ENCODE data around the gene USP53. TPM values are rescaled to one million over a fixed set of nuclear protein-coding genes. Genes with fewer than 3 reads are reported as not detected.
"Not testable (repeated sequence)": the region's sequence is repeated elsewhere in the genome, so short reads cannot be mapped to it uniquely, and the experiment has no call there.

Gene USP53
- total RNA-seq (10 to 100 TPM; 29.5 to 31.3 TPM), polyA plus RNA-seq (10 to 100 TPM in 2 of 3 donors, 1 to 10 TPM in 1; 6.5 to 23.5 (median 12.5) TPM), total RNA-seq (53.4 to 83.9 (median 62.2) reads per million in 6 experiments)

- Mint-ChIP-seq H3K27ac (peak within 1 kb of the TSS; percentile 92 to 100 (median 96)), H3K4me1 (peaks cover 12 to 50% (median 40%) of the 10 kb centered on the region in 4 donors), H3K4me3 (peak within 1 kb of the TSS; percentile 90 to 100 (median 95)), H3K27me3 (peaks cover 0 to 6% (median 0%) of the 10 kb centered on the region in 5 donors), H3K9me3 (no peaks in the 10 kb centered on the region), H3K36me3 (peaks cover 2 to 6% (median 5%) of the 10 kb centered on the region in 3 donors)
- POLR2A ChIA-PET, result interaction anchor here (0.5 to 2.6 kb wide), 13 partner anchors 9 to 948 kb away, joined by 3 to 29 read pairs (median 4); a partner anchor contains a TSS
- peak; percentile 93 to 99 (median 97) for DNase-seq
- ATAC-seq, result peak; percentile 92
Observed at GRCh38 chr4:119212234-119212963, at the start of gene USP53. TSS of gene USP53 (plus strand) at chr4:119212713. CDS start at chr4:119239760, 27,047 bp downstream.

- Mint-ChIP-seq H3K36me3 (peaks cover 0 to 6% (median 0%) of the 10 kb centered on the region in 3 donors), H3K27ac (no peak overlapping the region), H3K27me3 (peaks cover 2 to 13% (median 10%) of the 10 kb centered on the region in 5 donors), H3K4me1 (peaks cover 0 to 3% (median 0%) of the 10 kb centered on the region in 4 donors), H3K9me3 (no peaks in the 10 kb centered on the region), H3K4me3 (no peak overlapping the region)
- DNase-seq (no peak), ATAC-seq (no peak)
- POLR2A ChIA-PET, result no interaction called here
Observed at GRCh38 chr4:119165767-119166166, 46.7 kb upstream of the USP53 start.

- no peak for ATAC-seq
- Mint-ChIP-seq H3K27me3 (peaks cover 0 to 4% (median 0%) of the 10 kb centered on the region in 5 donors), H3K9me3 (no peaks in the 10 kb centered on the region)
Observed at GRCh38 chr4:119170195-119170594, 42.3 kb upstream of the USP53 start.

GRCh38 chr4:119172223-119172622 lies 40.3 kb upstream of the USP53 start:
- peaks cover 0 to 6% (median 0%) of the 10 kb centered on the region in 3 donors for H3K36me3 Mint-ChIP-seq
- POLR2A ChIA-PET, result no interaction called here
- no peak for ATAC-seq
- H3K27ac Mint-ChIP-seq, result no peak overlapping the region
- peaks cover 2 to 4% (median 3%) of the 10 kb centered on the region in 5 donors for H3K27me3 Mint-ChIP-seq
- DNase-seq, result no peak
- no peaks in the 10 kb centered on the region for H3K4me1 Mint-ChIP-seq
- no peak overlapping the region for H3K4me3 Mint-ChIP-seq
- no peaks in the 10 kb centered on the region for H3K9me3 Mint-ChIP-seq

More at GRCh38 chr4:119170195-119170594, 42.3 kb upstream of the USP53 start:
- Mint-ChIP-seq H3K4me1 (peaks cover 0 to 1% (median 0%) of the 10 kb centered on the region in 4 donors), H3K27ac (no peak overlapping the region), H3K4me3 (no peak overlapping the region), H3K36me3 (peaks cover 0 to 10% (median 0%) of the 10 kb centered on the region in 3 donors)
- DNase-seq, result no peak
- POLR2A ChIA-PET, result no interaction called here

- POLR2A ChIA-PET, result interaction anchor here (0.9 kb wide), 1 partner anchor 32 kb away, joined by 3 read pairs; no protein-coding TSS in a partner anchor
Observed at GRCh38 chr4:119173729-119174361, 38.7 kb upstream of the USP53 start.

GRCh38 chr4:119179011-119179410 lies 33.5 kb upstream of the USP53 start:
- DNase-seq (no peak), ATAC-seq (no peak)
- H3K27ac Mint-ChIP-seq, result peak overlapping the region in 1 of 10 donors; percentile 11
- POLR2A ChIA-PET, result no interaction called here
- H3K4me3 Mint-ChIP-seq, result no peak overlapping the region
- peaks cover 0 to 5% (median 2%) of the 10 kb centered on the region in 3 donors for H3K36me3 Mint-ChIP-seq
- H3K9me3 Mint-ChIP-seq, result no peaks in the 10 kb centered on the region
- peaks cover 0 to 4% (median 0%) of the 10 kb centered on the region in 4 donors for H3K4me1 Mint-ChIP-seq
- H3K27me3 Mint-ChIP-seq, result peaks cover 2 to 29% (median 8%) of the 10 kb centered on the region in 5 donors

More at GRCh38 chr4:119173729-119174361, 38.7 kb upstream of the USP53 start:
- ATAC-seq, H3K36me3 Mint-ChIP-seq, H3K4me3 Mint-ChIP-seq, H3K9me3 Mint-ChIP-seq, H3K4me1 Mint-ChIP-seq, H3K27ac Mint-ChIP-seq: not testable (repeated sequence)
- peak in 1 of 10 donors; percentile 5 for DNase-seq
- peaks cover 2 to 15% (median 4%) of the 10 kb centered on the region in 5 donors for H3K27me3 Mint-ChIP-seq

GRCh38 chr4:119184128-119184527 lies 28.4 kb upstream of the USP53 start:
- Mint-ChIP-seq H3K4me1 (peaks cover 0 to 4% (median 0%) of the 10 kb centered on the region in 4 donors), H3K36me3 (peaks cover 0 to 2% (median 0%) of the 10 kb centered on the region in 3 donors), H3K4me3 (no peak overlapping the region), H3K27me3 (peaks cover 0 to 17% (median 1%) of the 10 kb centered on the region in 5 donors), H3K9me3 (no peaks in the 10 kb centered on the region), H3K27ac (no peak overlapping the region)
- ATAC-seq (no peak), DNase-seq (no peak)
- POLR2A ChIA-PET, result no interaction called here

- ATAC-seq, result no peak
Observed at GRCh38 chr4:119189638-119190037, 22.9 kb upstream of the USP53 start.

GRCh38 chr4:119190354-119190753 lies 22.2 kb upstream of the USP53 start:
- POLR2A ChIA-PET, result interaction anchor here (1.2 kb wide), 1 partner anchor 22 kb away, joined by 3 read pairs; the partner anchor contains the start of gene USP53
- ATAC-seq, result no peak
- H3K27me3 Mint-ChIP-seq, result peaks cover 0 to 2% (median 0%) of the 10 kb centered on the region in 5 donors

More at GRCh38 chr4:119189638-119190037, 22.9 kb upstream of the USP53 start:
- Mint-ChIP-seq H3K4me3 (no peak overlapping the region), H3K36me3 (peaks cover 0 to 13% (median 9%) of the 10 kb centered on the region in 3 donors), H3K27ac (no peak overlapping the region), H3K4me1 (peaks cover 0 to 8% (median 0%) of the 10 kb centered on the region in 4 donors), H3K9me3 (no peaks in the 10 kb centered on the region), H3K27me3 (no peaks in the 10 kb centered on the region)
- POLR2A ChIA-PET, result interaction anchor here (1.2 kb wide), 1 partner anchor 23 kb away, joined by 3 read pairs; the partner anchor contains the start of gene USP53
- no peak for DNase-seq

GRCh38 chr4:119191505-119191904 lies 21.0 kb upstream of the USP53 start:
- ATAC-seq (no peak), DNase-seq (no peak)
- Mint-ChIP-seq H3K9me3 (no peaks in the 10 kb centered on the region), H3K4me3 (no peak overlapping the region), H3K4me1 (peaks cover 0 to 21% (median 0%) of the 10 kb centered on the region in 4 donors), H3K27ac (no peak overlapping the region), H3K36me3 (peaks cover 0 to 21% (median 15%) of the 10 kb centered on the region in 3 donors), H3K27me3 (peaks cover 0 to 3% (median 0%) of the 10 kb centered on the region in 5 donors)
- POLR2A ChIA-PET, result no interaction called here

More at GRCh38 chr4:119190354-119190753, 22.2 kb upstream of the USP53 start:
- Mint-ChIP-seq H3K27ac (peak overlapping the region in 1 of 10 donors; percentile 28), H3K4me1 (peaks cover 0 to 11% (median 0%) of the 10 kb centered on the region in 4 donors), H3K9me3 (no peaks in the 10 kb centered on the region), H3K4me3 (no peak overlapping the region), H3K36me3 (peaks cover 0 to 16% (median 15%) of the 10 kb centered on the region in 3 donors)
- DNase-seq, result no peak

- POLR2A ChIA-PET, result interaction anchor here (1.0 kb wide), 1 partner anchor 15 kb away, joined by 4 read pairs; the partner anchor contains the start of gene USP53
- H3K27me3 Mint-ChIP-seq, result peaks cover 0 to 4% (median 2%) of the 10 kb centered on the region in 5 donors
- ATAC-seq (no peak), DNase-seq (no peak)
- H3K27ac Mint-ChIP-seq, result peak overlapping the region in 1 of 10 donors; percentile 13
- no peak overlapping the region for H3K4me3 Mint-ChIP-seq
- peaks cover 0 to 16% (median 0%) of the 10 kb centered on the region in 9 donors for H3K9me3 Mint-ChIP-seq
- peaks cover 0 to 51% (median 0%) of the 10 kb centered on the region in 4 donors for H3K4me1 Mint-ChIP-seq
- H3K36me3 Mint-ChIP-seq, result peaks cover 6 to 40% (median 15%) of the 10 kb centered on the region in 3 donors
Observed at GRCh38 chr4:119197772-119198212, 14.7 kb upstream of the USP53 start.

GRCh38 chr4:119204916-119205315 lies 7.6 kb upstream of the USP53 start:
- H3K4me3 Mint-ChIP-seq, result peak overlapping the region in 1 of 10 donors; percentile 73
- DNase-seq, result peak in 1 of 10 donors; percentile 39
- POLR2A ChIA-PET, result no interaction called here
- peaks cover 0 to 6% (median 0%) of the 10 kb centered on the region in 9 donors for H3K9me3 Mint-ChIP-seq
- peak overlapping the region in 2 of 10 donors; percentile 67 to 82 for H3K27ac Mint-ChIP-seq
- peaks cover 0 to 61% (median 5%) of the 10 kb centered on the region in 4 donors for H3K4me1 Mint-ChIP-seq
- peaks cover 0 to 6% (median 0%) of the 10 kb centered on the region in 5 donors for H3K27me3 Mint-ChIP-seq
- H3K36me3 Mint-ChIP-seq, result peaks cover 0 to 6% (median 0%) of the 10 kb centered on the region in 3 donors
- no peak for ATAC-seq

Data from naive thymus-derived CD8-positive, alpha-beta T cell (primary cell).